GM12865 (cell line): Measurements from ENCODE around the gene C2CD2.
A peak's percentile ranks its signal among the peaks of the same experiment; 100 is the strongest.

Experiments used
- DNase-seq: peaks from one replicate; pipeline ENCODE4 v3.0.0; 2010; ENCODE audit warnings: low read depth
- H3K4me3 ChIP-seq: 2 replicates; pipeline ENCODE4 v1.5.1; 2011; ENCODE audit warnings: mild to moderate bottlenecking, low read depth, low read length, control low read depth
- CTCF ChIP-seq: IDR thresholded peaks from 2 replicates; pipeline ENCODE4 v1.5.1; 2011; ENCODE audit warnings: low read length, control low read depth, low read depth, inconsistent platforms; ENCODE audit not compliant: insufficient read depth; ENCODE audit errors: missing control alignments

The C2CD2 gene

GRCh38 chr21:41932191-41932575 is 21.6 kb downstream of the C2CD2 start:
- no peak for DNase-seq
- H3K4me3 ChIP-seq, result no peak overlapping the region
- TF ChIP-seq CTCF, result no peak

GRCh38 chr21:41931041-41931451 is 22.8 kb downstream of the C2CD2 start:
- TF ChIP-seq CTCF, result no peak
- no peak for DNase-seq
- no peak overlapping the region for H3K4me3 ChIP-seq

- no peak for DNase-seq
- TF ChIP-seq CTCF, result no peak
- no peak overlapping the region for H3K4me3 ChIP-seq
Observed at GRCh38 chr21:41929248-41929647, 24.6 kb downstream of the C2CD2 start.

GRCh38 chr21:41928621-41929220 is 25.1 kb downstream of the C2CD2 start:
- peak; percentile 90 for DNase-seq
- H3K4me3 ChIP-seq, result no peak overlapping the region

GRCh38 chr21:41927727-41928409 is 25.9 kb downstream of the C2CD2 start:
- no peak for TF ChIP-seq CTCF
- no peak overlapping the region; the same call in 1 of the 2 replicates for H3K4me3 ChIP-seq
- peak; percentile 83 for DNase-seq

More at GRCh38 chr21:41928621-41929220, 25.1 kb downstream of the C2CD2 start:
- TF ChIP-seq CTCF, result no peak

- no peak for DNase-seq
- H3K4me3 ChIP-seq, result peak overlapping the region; percentile 92
- TF ChIP-seq CTCF, result no peak
Observed at GRCh38 chr21:41926807-41927171, 27.0 kb downstream of the C2CD2 start.
